Astrocyte of the spinal cord (primary cell): ENCODE measurements around the gene STX1B.

ENCODE experiments used
- DNase-seq: peaks from one replicate; pipeline ENCODE4 v3.0.0; 2011; ENCODE audit warnings: low read depth, low spot score
- H3K4me3 ChIP-seq: 2 replicates; pipeline ENCODE4 v1.5.1; 2011; ENCODE audit warnings: low read depth, mild to moderate bottlenecking, low read length, moderate library complexity
- CTCF ChIP-seq: IDR thresholded peaks from 2 replicates; pipeline ENCODE4 v1.5.1; 2012; ENCODE audit warnings: low read depth, mild to moderate bottlenecking, low read length, inconsistent platforms
- in situ Hi-C: cut with HindIII; loops from 2 replicates; pipeline ENCODE4 v1.10.0; 2017; ENCODE audit warnings: low sequenced_read_pairs

Gene STX1B

GRCh38 chr16:30984669-30985400 is 25.6 kb downstream of the STX1B start, which contains the start of gene HSD3B7:
HSD3B7 (plus strand) TSS chr16:30985207; CDS start chr16:30985659, 452 bp downstream.
- peak; percentile 96 for TF ChIP-seq CTCF
- H3K4me3 ChIP-seq, result peak within 1 kb of the TSS; percentile 53
- in situ Hi-C loops, result no loop called here
- DNase-seq, result peak; percentile 79

GRCh38 chr16:30983898-30984610 is 26.4 kb downstream of the STX1B start:
- in situ Hi-C loops, result no loop called here
- no peak for TF ChIP-seq CTCF

GRCh38 chr16:30983289-30983889 is 27.0 kb downstream of the STX1B start:
- in situ Hi-C loops, result no loop called here
- H3K4me3 ChIP-seq, result no peak overlapping the region
- DNase-seq, result no peak
- no peak for TF ChIP-seq CTCF

More at GRCh38 chr16:30983898-30984610, 26.4 kb downstream of the STX1B start:
- DNase-seq, result no peak
- H3K4me3 ChIP-seq, result no peak overlapping the region

GRCh38 chr16:30982548-30983288 is 27.7 kb downstream of the STX1B start:
- no peak for DNase-seq
- no peak for TF ChIP-seq CTCF
- no peak overlapping the region for H3K4me3 ChIP-seq
- in situ Hi-C loops, result no loop called here

- no peak for DNase-seq
- in situ Hi-C loops, result no loop called here
- TF ChIP-seq CTCF, result no peak
- H3K4me3 ChIP-seq, result no peak overlapping the region
Observed at GRCh38 chr16:30980959-30981358, 29.5 kb downstream of the STX1B start.

- no peak for DNase-seq
- in situ Hi-C loops, result no loop called here
- TF ChIP-seq CTCF, result no peak
- no peak overlapping the region for H3K4me3 ChIP-seq
Observed at GRCh38 chr16:30980434-30980833, 30.0 kb downstream of the STX1B start.
